HG03354 (cell line): Measurements from ENCODE around the gene LRCH3.
"Not testable (repeated sequence)": the region's sequence is repeated elsewhere in the genome, so short reads cannot be mapped to it uniquely, and the experiment has no call there.

Source experiments
- ATAC-seq: cut with Tn5 transposase; IDR thresholded peaks from one replicate; pipeline ENCODE4 v1.9.1; 2021; ENCODE audit warnings: mild to moderate bottlenecking; ENCODE audit not compliant: unreplicated experiment, poor library complexity, severe bottlenecking

LRCH3 gene

DNA sequence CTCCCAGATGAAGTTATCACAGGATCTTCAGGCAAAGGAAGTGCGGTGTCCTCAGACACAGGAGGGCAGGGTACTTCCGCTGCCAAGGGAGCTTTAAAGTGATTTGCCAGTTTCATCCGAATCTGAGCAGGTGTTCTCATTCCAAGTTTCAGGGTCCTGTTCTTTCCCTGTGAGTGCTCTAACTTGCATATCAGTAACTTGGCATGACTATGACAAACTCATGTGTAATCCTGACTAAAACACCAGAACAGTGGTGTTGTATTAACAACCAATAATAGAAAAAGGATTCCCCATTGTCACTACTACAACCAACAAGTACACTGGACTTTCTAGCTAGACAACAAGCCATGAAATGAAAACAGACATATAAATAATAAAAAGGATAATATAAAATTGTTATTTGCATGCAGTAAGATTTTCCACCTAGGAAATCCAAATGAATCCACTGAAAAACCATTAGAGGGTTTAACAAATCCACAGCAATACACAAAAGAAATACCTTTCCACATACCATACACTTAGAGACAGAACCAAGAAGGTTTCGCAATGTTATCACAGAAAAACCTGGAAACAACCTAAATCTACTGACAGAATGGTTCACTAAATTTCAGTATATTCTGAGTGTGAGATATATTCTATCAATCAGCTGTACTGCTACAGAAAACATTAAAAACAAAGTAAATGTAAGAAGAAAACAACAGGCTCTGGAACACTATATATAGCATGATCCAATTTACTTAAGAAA, 118.1 kb downstream of the LRCH3 start:
- no peak for ATAC-seq

DNA sequence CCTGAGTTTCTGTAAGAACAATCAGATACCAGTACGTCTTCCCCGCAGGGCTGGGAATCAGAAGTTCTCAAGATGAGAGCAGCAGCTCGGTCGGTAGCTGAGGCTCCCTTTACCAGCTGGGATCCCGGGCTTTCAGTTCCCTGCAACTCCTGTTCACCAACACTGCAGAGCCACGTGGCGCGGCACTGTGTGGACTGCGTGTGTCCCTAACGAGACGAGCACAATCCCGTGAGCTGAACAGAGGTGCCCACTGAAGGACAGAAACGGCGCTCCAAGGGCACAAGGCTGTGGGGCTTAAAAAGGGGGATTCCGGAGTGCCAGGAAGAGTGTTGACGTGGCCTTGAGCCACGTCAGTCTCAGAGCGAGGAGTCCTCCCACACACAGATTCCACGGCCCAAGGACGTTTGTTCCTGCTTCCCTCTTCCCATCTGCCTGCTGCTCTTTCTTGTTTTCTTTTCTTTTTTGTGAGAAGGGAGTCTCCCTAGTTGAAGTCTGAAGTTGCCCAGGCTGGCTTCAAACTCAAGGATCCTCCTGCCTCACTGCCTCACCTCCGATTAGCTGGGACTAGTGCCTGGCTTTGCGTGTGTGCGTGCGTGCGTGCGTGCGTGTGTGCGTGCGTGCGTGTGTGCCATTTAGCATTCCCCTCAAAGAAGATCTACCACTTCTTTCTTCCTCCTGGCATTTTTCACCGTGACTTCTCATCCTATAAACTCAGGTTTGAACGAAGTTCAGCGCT, 121.9 kb downstream of the LRCH3 start:
- no peak for ATAC-seq

DNA sequence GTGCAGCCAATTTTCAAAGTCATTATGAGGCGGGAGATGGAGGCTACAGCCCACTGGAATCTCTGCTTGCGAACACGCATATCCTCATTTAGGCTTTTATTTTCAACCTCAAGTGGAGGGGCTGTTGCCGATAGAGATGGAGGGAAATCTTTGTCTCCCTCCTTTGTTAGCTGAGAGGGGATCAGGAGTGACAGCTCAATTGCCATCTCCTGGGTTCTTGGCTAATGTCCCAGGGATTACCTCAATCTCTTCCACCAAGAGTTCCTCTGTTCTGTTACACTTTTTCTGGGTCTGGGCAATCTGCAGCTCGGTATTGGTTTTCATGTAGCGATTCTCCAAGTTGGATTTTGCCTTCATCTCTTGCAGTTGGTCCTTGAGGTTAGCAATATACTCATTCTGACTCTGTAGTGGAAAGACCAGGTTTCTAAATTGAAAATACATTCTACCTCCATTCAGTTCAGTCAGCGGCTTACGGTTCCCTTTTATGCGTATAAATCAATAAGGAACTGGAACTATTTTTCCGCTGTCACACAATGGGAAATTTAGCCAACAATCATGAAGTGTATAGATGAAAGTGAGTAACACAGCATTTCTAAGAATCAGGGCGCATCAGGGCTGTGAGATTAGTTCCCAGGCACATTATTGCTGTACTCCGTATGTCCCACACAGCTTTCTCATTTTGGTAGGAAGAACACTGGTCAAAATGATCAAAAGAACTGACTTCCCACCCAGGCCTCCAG, 122.8 kb downstream of the LRCH3 start:
- no peak for ATAC-seq

DNA sequence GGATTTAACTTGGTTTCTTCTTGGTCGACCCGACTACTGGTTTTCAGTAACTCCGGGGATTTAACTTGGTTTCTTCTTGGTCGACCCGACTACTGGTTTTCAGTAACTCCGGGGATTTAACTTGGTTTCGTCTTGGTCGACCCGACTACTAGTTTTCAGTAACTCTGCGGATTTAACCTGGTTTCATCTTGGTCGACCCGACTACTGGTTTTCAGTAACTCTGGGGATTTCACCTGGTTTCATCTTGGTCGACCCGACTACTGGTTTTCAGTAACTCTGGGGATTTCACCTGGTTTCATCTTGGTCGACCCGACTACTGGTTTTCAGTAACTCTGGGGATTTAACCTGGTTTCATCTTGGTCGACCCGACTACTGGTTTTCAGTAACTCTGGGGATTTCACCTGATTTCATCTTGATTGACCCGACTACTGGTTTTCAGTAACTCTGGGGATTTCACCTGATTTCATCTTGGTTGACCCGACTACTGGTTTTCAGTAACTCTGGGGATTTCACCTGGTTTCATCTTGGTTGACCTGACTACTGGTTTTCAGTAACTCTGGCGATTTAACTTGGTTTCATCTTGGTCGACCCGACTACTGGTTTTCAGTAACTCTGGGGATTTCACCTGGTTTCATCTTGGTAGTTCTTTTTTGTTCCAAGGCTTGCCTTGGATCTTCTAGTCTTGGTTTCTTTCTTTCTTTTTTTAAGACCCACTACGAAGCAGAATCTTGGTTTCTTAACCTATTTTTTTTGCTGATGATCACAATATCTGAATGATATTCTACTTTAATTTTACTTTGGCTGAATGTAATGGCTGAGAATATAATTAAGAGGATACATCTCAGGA, 130.6 kb downstream of the LRCH3 start:
- not testable (repeated sequence) for ATAC-seq

DNA sequence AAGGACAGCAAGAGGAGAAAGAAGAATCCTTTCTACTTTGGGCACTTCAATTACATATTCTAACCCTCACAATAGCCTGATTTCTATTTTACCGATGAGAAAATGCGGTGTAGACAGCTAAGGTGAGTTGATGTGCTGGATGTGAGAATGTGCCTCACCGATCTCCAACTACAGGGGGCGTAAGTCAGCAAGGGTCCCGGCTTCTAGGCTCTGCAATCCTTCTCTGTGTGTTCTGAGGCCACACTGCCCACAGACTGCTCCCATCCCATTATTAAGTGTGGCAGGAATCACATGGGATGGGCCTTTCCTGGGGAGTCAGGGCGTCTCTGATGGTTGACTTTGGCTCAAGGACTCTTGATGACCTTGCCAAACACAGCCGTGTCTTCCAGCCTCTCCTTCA, 135.4 kb downstream of the LRCH3 start:
- no peak for ATAC-seq

DNA sequence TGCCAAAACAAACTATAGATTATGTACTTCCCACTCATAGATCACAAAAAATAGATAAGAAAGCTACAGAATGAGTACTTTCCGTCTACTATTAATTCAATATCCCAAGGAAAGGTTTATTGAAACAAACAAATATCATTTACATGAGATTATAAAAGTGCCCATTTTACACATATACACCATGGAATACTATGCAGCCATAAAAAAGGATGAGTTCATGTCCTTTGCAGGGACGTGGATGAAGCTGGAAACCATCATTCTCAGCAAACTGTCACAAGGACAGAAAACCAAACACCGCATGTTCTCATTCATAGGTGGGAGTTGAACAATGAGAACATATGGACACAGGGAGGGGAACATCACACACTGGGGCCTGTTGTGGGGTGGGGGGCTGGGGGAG, 136.5 kb downstream of the LRCH3 start:
- not testable (repeated sequence) for ATAC-seq

DNA sequence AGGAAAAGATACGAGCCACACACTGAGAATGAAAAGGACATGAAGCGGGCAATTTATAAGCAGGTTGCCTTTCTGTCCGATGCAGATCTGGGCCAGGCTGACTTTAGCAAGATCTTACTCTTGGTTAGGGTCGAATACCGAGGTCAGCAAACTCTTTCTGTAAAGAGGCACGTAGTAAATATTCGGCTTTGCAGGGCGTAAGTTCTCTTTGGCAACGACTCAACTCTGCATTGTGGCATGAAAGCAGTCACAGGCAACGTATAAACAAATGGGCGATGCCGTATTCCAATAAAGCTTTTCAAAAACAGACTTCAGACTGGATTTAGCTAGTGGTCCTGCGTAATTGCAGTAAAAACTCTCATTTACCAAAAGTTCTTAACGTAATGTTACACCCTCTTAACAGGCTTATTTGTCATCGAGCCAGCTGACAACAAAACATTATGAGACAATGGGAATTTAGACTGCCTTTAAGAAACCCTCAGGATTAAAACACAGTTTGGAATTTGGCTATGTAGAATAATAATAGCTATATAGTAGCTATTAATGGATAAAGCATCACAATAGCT, 145.8 kb downstream of the LRCH3 start:
- no peak for ATAC-seq
